ENCODE measurements around the gene IRAG1.
"Not testable (repeated sequence)": the region's sequence is repeated elsewhere in the genome, so short reads cannot be mapped to it uniquely, and the experiment has no call there.

Gene IRAG1

GRCh38 chr11:10686311-10686710, 7.2 kb downstream of the IRAG1 start:
- H3K4me3 Mint-ChIP-seq: no peak overlapping the region
- no peaks in the 10 kb centered on the region for H3K36me3 Mint-ChIP-seq (ENCODE audit: low read depth)
- DNase-seq: no peak
- H3K27me3 Mint-ChIP-seq: peaks cover 9% of the 10 kb centered on the region
- no peak overlapping the region for H3K27ac Mint-ChIP-seq
- H3K9me3 Mint-ChIP-seq: no peaks in the 10 kb centered on the region
- H3K4me1 Mint-ChIP-seq (ENCODE audit: low read depth): no peaks in the 10 kb centered on the region

DNA sequence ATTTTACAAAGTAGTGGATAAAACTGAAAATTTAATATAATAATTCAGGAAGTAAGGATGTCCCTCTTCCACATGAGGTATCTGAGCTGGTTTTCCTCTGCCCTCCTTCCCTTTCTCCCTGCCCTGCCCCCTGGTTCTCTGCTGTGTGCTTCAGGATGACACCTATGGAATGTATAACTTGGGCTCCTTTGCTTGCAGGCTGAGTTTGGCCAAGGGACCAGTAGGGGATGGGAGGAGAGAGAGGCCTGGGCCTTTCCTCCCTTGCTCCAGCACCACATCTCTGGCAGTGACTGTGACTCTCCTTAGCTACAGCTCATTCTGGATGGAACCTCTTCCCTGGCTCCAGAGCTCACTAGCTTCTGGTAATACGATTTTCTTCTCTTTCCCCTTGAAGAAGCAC, 10.1 kb downstream of the IRAG1 start:
- peaks cover 13% of the 10 kb centered on the region for H3K27me3 Mint-ChIP-seq
- H3K4me1 Mint-ChIP-seq (ENCODE audit: low read depth): no peaks in the 10 kb centered on the region
- no peak overlapping the region for H3K27ac Mint-ChIP-seq
- no peak for DNase-seq
- no peak overlapping the region for H3K4me3 Mint-ChIP-seq
- no peaks in the 10 kb centered on the region for H3K9me3 Mint-ChIP-seq
- no peaks in the 10 kb centered on the region for H3K36me3 Mint-ChIP-seq (ENCODE audit: low read depth)

DNA sequence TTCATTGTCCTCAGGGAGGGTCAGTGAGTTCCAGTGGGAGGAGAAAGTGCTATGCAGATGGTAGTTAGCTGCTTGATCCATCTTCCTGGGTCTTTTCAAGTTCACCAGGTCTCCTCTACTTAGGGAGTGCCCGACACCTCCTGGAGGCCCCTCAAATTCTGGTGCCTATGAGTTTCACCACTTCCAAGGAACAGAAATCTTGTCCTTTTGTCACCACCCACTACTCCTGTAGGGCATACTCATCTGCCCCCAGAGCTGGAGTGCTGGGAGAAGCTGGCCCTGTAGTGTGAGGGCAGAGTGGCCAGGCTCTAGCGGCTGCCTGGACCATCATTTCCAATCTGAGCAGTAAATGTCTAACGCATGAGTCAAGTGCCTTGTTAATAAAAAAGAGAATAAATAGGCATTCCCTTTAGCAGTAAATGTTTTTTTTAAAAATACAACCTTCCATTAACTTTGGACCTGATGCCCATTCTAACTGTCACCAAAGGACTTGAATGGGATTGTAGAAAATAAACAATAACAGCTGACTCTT, 12.5 kb downstream of the IRAG1 start:
- DNase-seq: no peak
- peaks cover 33% of the 10 kb centered on the region for H3K27me3 Mint-ChIP-seq
- no peak overlapping the region for H3K4me3 Mint-ChIP-seq
- no peaks in the 10 kb centered on the region for H3K9me3 Mint-ChIP-seq
- H3K36me3 Mint-ChIP-seq (ENCODE audit: low read depth): no peaks in the 10 kb centered on the region
- no peak overlapping the region for H3K27ac Mint-ChIP-seq
- no peaks in the 10 kb centered on the region for H3K4me1 Mint-ChIP-seq (ENCODE audit: low read depth)

GRCh38 chr11:10680279-10680678, 13.3 kb downstream of the IRAG1 start:
- H3K27ac Mint-ChIP-seq: not testable (repeated sequence)

GRCh38 chr11:10679644-10680043, 13.9 kb downstream of the IRAG1 start:
- peaks cover 46% of the 10 kb centered on the region for H3K27me3 Mint-ChIP-seq
- H3K4me3 Mint-ChIP-seq: no peak overlapping the region

More at GRCh38 chr11:10680279-10680678, 13.3 kb downstream of the IRAG1 start:
- H3K9me3 Mint-ChIP-seq; H3K36me3 Mint-ChIP-seq (ENCODE audit: low read depth); H3K4me1 Mint-ChIP-seq (ENCODE audit: low read depth); H3K4me3 Mint-ChIP-seq; DNase-seq: not testable (repeated sequence)
- peaks cover 40% of the 10 kb centered on the region for H3K27me3 Mint-ChIP-seq

GRCh38 chr11:10678101-10678500, 15.5 kb downstream of the IRAG1 start:
- no peaks in the 10 kb centered on the region for H3K36me3 Mint-ChIP-seq (ENCODE audit: low read depth)
- H3K9me3 Mint-ChIP-seq: no peaks in the 10 kb centered on the region
- H3K4me3 Mint-ChIP-seq: no peak overlapping the region
- H3K4me1 Mint-ChIP-seq (ENCODE audit: low read depth): peaks cover 5% of the 10 kb centered on the region
- no peak for DNase-seq
- H3K27ac Mint-ChIP-seq: no peak overlapping the region
- peaks cover 60% of the 10 kb centered on the region for H3K27me3 Mint-ChIP-seq

More at GRCh38 chr11:10679644-10680043, 13.9 kb downstream of the IRAG1 start:
- no peaks in the 10 kb centered on the region for H3K36me3 Mint-ChIP-seq (ENCODE audit: low read depth)
- no peaks in the 10 kb centered on the region for H3K9me3 Mint-ChIP-seq
- no peak overlapping the region for H3K27ac Mint-ChIP-seq
- H3K4me1 Mint-ChIP-seq (ENCODE audit: low read depth): peaks cover 5% of the 10 kb centered on the region
- DNase-seq: no peak

- no peak for DNase-seq
- H3K4me1 Mint-ChIP-seq (ENCODE audit: low read depth): peaks cover 5% of the 10 kb centered on the region
- H3K36me3 Mint-ChIP-seq (ENCODE audit: low read depth): no peaks in the 10 kb centered on the region
- H3K4me3 Mint-ChIP-seq: no peak overlapping the region
- no peak overlapping the region for H3K27ac Mint-ChIP-seq
- H3K9me3 Mint-ChIP-seq: no peaks in the 10 kb centered on the region
- peaks cover 69% of the 10 kb centered on the region for H3K27me3 Mint-ChIP-seq
Measured at GRCh38 chr11:10676919-10677318, 16.6 kb downstream of the IRAG1 start.

DNA sequence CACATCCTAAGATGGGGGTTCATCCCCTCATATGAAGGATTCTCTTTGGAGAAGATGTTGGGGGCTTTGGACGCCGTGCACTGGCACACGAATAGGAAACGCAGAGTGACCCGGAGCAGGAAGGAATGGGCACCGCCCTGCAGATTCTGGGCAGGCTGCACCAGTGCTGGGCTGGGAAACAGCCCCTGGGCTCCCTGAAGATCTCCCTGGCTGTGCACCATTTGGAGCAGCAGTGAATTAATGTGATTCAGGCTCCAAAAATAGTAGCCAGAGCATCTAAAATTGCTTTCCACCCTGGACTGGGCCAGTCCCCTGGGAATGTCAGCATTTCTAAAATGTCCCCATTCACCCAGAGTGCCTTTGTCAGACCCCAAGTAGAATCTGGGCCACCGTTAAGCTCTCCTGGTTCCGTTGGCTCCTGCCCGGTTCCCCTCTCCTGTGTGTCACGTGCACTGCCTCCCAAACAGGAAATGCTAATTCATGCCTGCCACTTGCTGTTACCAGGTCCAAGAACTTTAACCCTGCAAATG, 18.6 kb downstream of the IRAG1 start:
- H3K4me1 Mint-ChIP-seq (ENCODE audit: low read depth): peaks cover 5% of the 10 kb centered on the region
- H3K9me3 Mint-ChIP-seq: no peaks in the 10 kb centered on the region
- no peak overlapping the region for H3K27ac Mint-ChIP-seq
- DNase-seq: no peak
- H3K27me3 Mint-ChIP-seq: peaks cover 71% of the 10 kb centered on the region
- no peak overlapping the region for H3K4me3 Mint-ChIP-seq
- no peaks in the 10 kb centered on the region for H3K36me3 Mint-ChIP-seq (ENCODE audit: low read depth)

- H3K4me1 Mint-ChIP-seq (ENCODE audit: low read depth): peaks cover 5% of the 10 kb centered on the region
- peaks cover 68% of the 10 kb centered on the region for H3K27me3 Mint-ChIP-seq
- no peak overlapping the region for H3K4me3 Mint-ChIP-seq
- no peaks in the 10 kb centered on the region for H3K36me3 Mint-ChIP-seq (ENCODE audit: low read depth)
- DNase-seq: no peak
- no peaks in the 10 kb centered on the region for H3K9me3 Mint-ChIP-seq
- H3K27ac Mint-ChIP-seq: no peak overlapping the region
Measured at GRCh38 chr11:10674440-10674855, 19.1 kb downstream of the IRAG1 start.

DNA sequence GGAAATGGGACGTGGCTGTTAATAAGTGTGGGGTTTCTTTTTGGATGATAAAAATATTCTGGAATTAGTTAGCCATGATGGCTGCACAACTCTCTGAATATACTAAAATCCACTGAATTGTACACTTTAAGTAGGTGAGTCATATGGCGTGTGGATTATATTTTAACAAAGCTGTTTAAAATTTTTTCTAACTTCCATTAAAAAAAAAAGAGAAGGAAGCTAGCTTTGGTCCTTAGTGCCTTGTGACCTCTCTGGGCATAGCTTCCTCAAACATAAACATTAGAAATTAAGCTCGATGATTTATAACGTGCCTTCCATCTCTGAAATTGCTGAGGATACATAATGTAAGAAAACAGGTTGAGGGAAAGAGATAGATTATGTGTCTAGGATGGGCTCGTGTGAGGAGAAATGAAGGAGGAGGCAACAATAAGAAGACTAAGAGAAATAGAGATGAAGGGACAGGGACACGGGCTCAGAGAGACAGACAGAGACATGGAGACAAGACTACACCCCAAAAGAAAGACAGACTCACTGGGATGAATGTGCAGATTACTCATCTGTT, 20.0 kb downstream of the IRAG1 start:
- Mint-ChIP-seq H3K9me3 (no peaks in the 10 kb centered on the region), H3K36me3 (ENCODE audit: low read depth) (no peaks in the 10 kb centered on the region), H3K4me3 (no peak overlapping the region), H3K27ac (no peak overlapping the region), H3K27me3 (peaks cover 62% of the 10 kb centered on the region), H3K4me1 (ENCODE audit: low read depth) (peaks cover 5% of the 10 kb centered on the region)
- DNase-seq: no peak

GRCh38 chr11:10670099-10670498, 23.5 kb downstream of the IRAG1 start:
- H3K9me3 Mint-ChIP-seq: no peaks in the 10 kb centered on the region
- peaks cover 33% of the 10 kb centered on the region for H3K27me3 Mint-ChIP-seq
- DNase-seq: no peak
- H3K4me1 Mint-ChIP-seq (ENCODE audit: low read depth): peaks cover 1% of the 10 kb centered on the region
- no peak overlapping the region for H3K27ac Mint-ChIP-seq
- no peaks in the 10 kb centered on the region for H3K36me3 Mint-ChIP-seq (ENCODE audit: low read depth)
- no peak overlapping the region for H3K4me3 Mint-ChIP-seq

DNA sequence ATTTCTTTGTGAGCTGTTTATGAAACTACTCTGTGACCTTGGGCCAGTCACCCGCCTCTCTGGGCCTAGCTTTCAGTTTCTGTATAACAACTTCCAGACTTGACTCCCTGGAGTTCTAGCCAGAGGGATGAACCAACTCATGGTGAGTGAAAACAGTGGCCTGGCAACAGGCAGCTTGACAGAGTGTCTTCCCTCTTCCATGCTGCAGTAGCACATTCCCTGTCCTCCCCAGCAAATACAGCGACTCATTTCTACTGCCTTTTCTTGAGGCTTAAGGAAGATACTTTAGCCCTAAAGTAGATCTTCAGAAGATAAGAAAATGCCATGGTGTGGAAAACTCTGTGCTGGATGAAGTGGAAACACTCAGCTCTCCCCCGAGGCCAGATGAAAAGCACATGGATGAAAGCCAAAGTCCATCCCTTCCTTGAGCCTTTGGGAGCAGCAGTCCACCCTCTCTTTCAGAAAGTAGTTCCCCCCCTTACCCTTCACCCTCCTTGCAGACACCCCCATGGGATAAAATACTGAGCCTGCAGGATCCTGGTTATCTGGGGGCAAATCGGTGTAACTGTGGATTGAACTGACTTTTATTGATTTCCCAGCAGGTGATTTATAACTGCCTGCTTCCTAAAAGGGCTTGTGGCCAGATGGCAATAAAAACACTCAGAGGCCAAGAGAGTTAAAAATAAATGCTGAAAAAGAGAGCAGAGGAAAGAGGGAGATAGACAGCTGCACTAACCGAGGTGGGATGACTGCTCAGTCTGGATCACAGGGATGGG, 24.1 kb downstream of the IRAG1 start:
- H3K4me3 Mint-ChIP-seq: no peak overlapping the region
- no peak overlapping the region for H3K27ac Mint-ChIP-seq
- no peak for DNase-seq
- H3K9me3 Mint-ChIP-seq: no peaks in the 10 kb centered on the region
- H3K36me3 Mint-ChIP-seq (ENCODE audit: low read depth): no peaks in the 10 kb centered on the region
- peaks cover 26% of the 10 kb centered on the region for H3K27me3 Mint-ChIP-seq
- H3K4me1 Mint-ChIP-seq (ENCODE audit: low read depth): no peaks in the 10 kb centered on the region

- Mint-ChIP-seq H3K4me1 (ENCODE audit: low read depth) (no peaks in the 10 kb centered on the region), H3K36me3 (ENCODE audit: low read depth) (no peaks in the 10 kb centered on the region), H3K27ac (no peak overlapping the region), H3K9me3 (no peaks in the 10 kb centered on the region), H3K27me3 (peaks cover 11% of the 10 kb centered on the region), H3K4me3 (no peak overlapping the region)
- DNase-seq: no peak
Measured at GRCh38 chr11:10667521-10667885, 26.1 kb downstream of the IRAG1 start.

DNA sequence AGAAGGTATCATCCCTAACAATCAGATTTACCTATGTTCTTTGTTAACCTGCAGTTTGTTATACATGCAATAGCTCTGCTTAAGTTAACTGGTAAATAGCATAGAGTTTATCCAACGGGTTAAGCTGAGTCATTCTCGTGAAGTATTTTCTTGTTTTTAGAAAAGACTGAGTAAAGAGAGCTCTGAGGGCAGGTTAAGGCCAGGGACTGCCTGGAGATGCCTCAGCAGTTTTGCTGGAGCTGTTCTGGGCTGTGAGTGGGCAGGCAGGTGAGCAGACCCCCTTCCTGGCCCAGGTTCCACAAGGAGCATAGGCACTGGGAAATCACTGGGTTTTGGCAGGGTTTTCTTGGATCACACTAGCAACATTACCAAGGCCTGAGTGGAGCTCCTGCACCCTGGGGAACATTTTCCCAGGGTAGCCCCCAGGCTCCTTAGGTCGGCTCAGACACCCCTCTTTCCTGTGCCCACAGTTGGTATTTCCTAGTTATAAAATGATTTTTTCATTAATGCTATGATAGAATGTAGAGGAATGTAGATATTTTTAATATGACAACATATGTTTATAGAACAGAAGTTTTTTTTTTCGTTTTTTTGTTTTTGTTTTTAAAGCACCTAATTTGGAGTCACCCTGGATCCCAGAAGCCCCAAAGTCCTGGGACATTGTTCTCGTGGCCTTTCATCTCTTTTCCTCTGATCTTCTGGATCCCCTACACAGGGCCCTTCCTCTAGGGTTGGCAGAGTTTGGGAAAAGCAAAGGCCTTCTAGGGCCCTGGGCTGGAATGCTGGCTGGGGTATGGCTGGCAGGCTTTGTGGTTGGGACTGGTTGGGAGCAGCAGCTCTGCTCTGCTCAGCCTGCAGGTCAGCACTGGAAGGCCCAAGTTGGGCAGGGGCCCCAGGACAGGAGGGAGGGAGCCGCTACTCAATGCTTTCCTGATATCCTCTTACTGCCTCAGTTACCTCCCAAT, 26.7 kb downstream of the IRAG1 start:
- Mint-ChIP-seq H3K4me1 (ENCODE audit: low read depth) (no peaks in the 10 kb centered on the region), H3K36me3 (ENCODE audit: low read depth) (no peaks in the 10 kb centered on the region), H3K27me3 (peaks cover 4% of the 10 kb centered on the region), H3K9me3 (no peaks in the 10 kb centered on the region), H3K4me3 (no peak overlapping the region), H3K27ac (no peak overlapping the region)
- no peak for DNase-seq

All from activated T-cell treated with anti-CD3 and anti-CD28 coated beads, Interleukin-2, amount 50 U/mL, for 24 hours (primary cell).